Thymus (tissue), 11 donors: ENCODE results near the gene HOXD9. TPM values are rescaled to one million over a fixed set of nuclear protein-coding genes. Genes with fewer than 3 reads are reported as not detected.

Experiments used
- DNase-seq, 9 donors: peaks; one replicate each; pipeline ENCODE4 v3.0.0-alpha.2; 2013; ENCODE audit warnings: low spot score in 9 of 9, low read depth in 6 of 9, missing footprints in 1 of 9
- H3K27ac ChIP-seq, 2 donors: one replicate each; pipeline ENCODE4 v1.5.1; 2013; ENCODE audit warnings: control low read depth in 1 of 2, low read depth in 1 of 2, low read length in 1 of 2, mild to moderate bottlenecking in 1 of 2, moderate library complexity in 1 of 2
- H3K27me3 ChIP-seq, 2 donors: one replicate each; pipeline ENCODE4 v1.5.1; 2013; ENCODE audit warnings: low read length in 1 of 2; ENCODE audit not compliant: control insufficient read depth in 2 of 2, insufficient read depth in 1 of 2
- H3K36me3 ChIP-seq, 2 donors: one replicate each; pipeline ENCODE4 v1.5.1; 2013; ENCODE audit warnings: low read length in 1 of 2, mild to moderate bottlenecking in 1 of 2, moderate library complexity in 1 of 2; ENCODE audit not compliant: control insufficient read depth in 2 of 2, insufficient read depth in 2 of 2
- H3K4me1 ChIP-seq, 2 donors: one replicate each; pipeline ENCODE4 v1.5.1; 2013; ENCODE audit warnings: low read length in 2 of 2; ENCODE audit not compliant: control insufficient read depth in 2 of 2, insufficient read depth in 2 of 2
- H3K4me3 ChIP-seq, 2 donors: one replicate each; pipeline ENCODE4 v1.5.1; 2013; ENCODE audit warnings: low read length in 2 of 2, control low read depth in 1 of 2, mild to moderate bottlenecking in 1 of 2
- H3K9me3 ChIP-seq, 2 donors: one replicate each; pipeline ENCODE4 v1.5.1; 2013; ENCODE audit warnings: low read length in 1 of 2, mild to moderate bottlenecking in 1 of 2; ENCODE audit not compliant: control insufficient read depth in 2 of 2, insufficient read depth in 1 of 2
- WGBS: extraction: QIAGEN DNeasy Blood & Tissue Kit; methylation state at CpG from one replicate; pipeline ENCODE4 v1.1.7; 2013; 5-methylcytosine and 5-hydroxymethylcytosine counted together
- polyA plus RNA-seq: library from polyadenylated mRNA; stranded (reverse); fragments of 200-250 nt; gene quantifications from one replicate; pipeline ENCODE4 v1.2.3, GENCODE V29; 2013
- total RNA-seq: library from RNA; stranded (reverse); fragments of 120-200 nt; gene quantifications from one replicate; pipeline ENCODE4 v1.2.4, GENCODE V29; 2013
- donor health status: healthy.

The HOXD9 gene
- total and polyA plus RNA-seq, 2 donors = 0.14 to 1.8 TPM

DNA sequence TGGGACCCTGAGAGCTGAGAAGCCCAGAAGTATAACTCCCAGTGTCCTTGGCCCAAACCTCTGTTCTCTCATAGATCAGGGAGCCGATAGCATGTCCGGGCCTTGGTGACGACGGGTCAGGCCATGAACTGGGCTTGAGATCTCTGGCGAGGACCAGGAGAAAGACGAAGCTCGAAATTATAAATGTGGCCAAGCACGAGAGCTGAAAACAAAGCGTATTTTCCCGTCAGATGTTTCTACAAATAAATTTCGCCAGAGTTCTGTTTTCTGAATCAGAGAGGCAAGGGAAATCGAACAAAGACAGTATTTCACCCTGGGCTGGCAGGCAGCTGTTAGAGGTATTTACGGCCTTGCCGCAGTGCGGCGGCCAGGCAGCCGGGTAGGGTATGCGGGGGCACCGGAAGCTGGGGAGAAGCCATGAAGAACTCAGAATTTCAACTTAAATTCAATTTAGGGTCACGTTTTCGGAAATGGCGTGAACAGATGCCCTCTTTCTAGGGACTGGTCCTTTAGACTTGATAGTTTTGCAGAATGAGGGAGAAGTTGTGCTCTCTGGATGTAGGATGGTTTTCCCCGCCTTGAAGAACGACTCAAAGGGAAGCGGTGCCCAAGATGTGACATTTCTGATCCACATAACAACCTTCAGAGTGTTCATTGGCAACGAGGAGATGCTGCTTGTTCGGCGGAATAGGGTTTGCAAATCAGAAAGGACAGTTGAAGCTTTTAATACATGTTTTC lies 16.6 kb downstream of the HOXD9 start:
- 9% methylated on average over 28 of the region's 28 CpGs for WGBS
- DNase-seq = peak in 1 of 9 donors; percentile 34
- Histone ChIP-seq H3K4me3 (peak overlapping the region in 1 of 2 donors; percentile 18), H3K27ac (peak overlapping the region; percentile 18 to 30), H3K4me1 (peaks cover 2 to 26% of the 10 kb centered on the region in 2 donors), H3K9me3 (peaks cover 1 to 17% of the 10 kb centered on the region in 2 donors), H3K27me3 (peaks cover 89 to 99% of the 10 kb centered on the region in 2 donors), H3K36me3 (no peaks in the 10 kb centered on the region)

DNA sequence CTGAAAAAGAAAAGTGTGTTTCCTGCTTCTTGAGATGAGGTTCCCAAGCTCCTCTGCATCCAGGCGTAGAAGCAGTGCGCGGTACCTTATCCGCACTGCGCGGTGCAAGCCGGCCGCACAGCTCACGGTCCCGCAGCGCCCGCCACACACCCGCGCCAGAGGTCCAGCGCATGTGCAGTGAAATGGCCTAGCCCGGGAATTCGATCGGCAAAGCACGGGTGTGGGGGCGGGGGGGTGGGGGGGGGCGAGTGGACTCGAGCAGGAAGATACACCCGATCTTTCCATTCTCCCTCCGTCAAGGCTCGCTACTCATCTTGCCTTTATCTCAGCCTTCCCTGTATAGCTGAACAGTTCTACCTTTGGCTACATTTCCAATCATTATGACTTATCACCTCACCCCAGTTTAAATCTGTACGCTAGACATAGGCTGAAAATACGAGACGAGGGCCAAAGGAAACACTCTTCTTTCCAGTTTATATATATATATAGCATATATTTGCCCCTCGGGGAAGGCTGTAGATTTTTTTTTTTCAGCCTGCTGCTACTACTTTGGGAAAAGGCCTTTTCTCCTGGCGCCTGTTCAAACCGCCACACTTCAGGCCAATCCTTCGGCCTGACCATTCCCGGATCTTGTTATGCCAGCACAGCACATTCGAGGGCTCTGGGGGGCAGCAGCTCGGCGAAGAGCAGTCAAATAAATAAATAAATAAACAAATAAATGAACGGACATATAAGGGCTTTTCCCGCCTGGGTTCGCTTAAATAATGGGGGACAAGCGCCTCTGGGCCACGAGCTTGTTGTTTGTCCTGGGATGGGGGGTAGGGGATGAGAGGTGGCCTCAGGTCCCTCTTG lies 17.4 kb downstream of the HOXD9 start:
- no peak overlapping the region for H3K27ac ChIP-seq
- 11% methylated on average over 41 of the region's 41 CpGs for WGBS

GRCh38 chr2:176140513-176141317 lies 18.2 kb downstream of the HOXD9 start:
- H3K4me3 ChIP-seq = peak overlapping the region; percentile 36 to 43
- H3K4me1 ChIP-seq = peaks cover 2 to 26% of the 10 kb centered on the region in 2 donors
- peak; percentile 27 to 91 (median 82) for DNase-seq
- H3K9me3 ChIP-seq = peaks cover 1 to 17% of the 10 kb centered on the region in 2 donors
- 7% methylated on average over 48 of the region's 48 CpGs for WGBS
- H3K27me3 ChIP-seq = peaks cover 82 to 97% of the 10 kb centered on the region in 2 donors
- H3K27ac ChIP-seq = no peak overlapping the region
- no peaks in the 10 kb centered on the region for H3K36me3 ChIP-seq

More for the DNA sequence above, 17.4 kb downstream of the HOXD9 start:
- H3K4me3 ChIP-seq = peak overlapping the region in 1 of 2 donors; percentile 43
- H3K36me3 ChIP-seq = no peaks in the 10 kb centered on the region
- DNase-seq = no peak
- H3K4me1 ChIP-seq = peaks cover 2 to 26% of the 10 kb centered on the region in 2 donors
- H3K27me3 ChIP-seq = peaks cover 84 to 97% of the 10 kb centered on the region in 2 donors
- H3K9me3 ChIP-seq = peaks cover 1 to 17% of the 10 kb centered on the region in 2 donors

- DNase-seq = no peak
- H3K4me3 ChIP-seq = no peak overlapping the region
- no peak overlapping the region for H3K27ac ChIP-seq
- WGBS = 95% methylated on average over 2 of the region's 2 CpGs
- peaks cover 2 to 22% of the 10 kb centered on the region in 2 donors for H3K4me1 ChIP-seq
- H3K27me3 ChIP-seq = peaks cover 84 to 97% of the 10 kb centered on the region in 2 donors
- peaks cover 1 to 17% of the 10 kb centered on the region in 2 donors for H3K9me3 ChIP-seq
- no peaks in the 10 kb centered on the region for H3K36me3 ChIP-seq
These were observed 19.8 kb downstream of the HOXD9 start for GRCh38 chr2:176142281-176142680.

- Histone ChIP-seq H3K4me1 (peaks cover 2 to 7% of the 10 kb centered on the region in 2 donors), H3K27me3 (peaks cover 84 to 97% of the 10 kb centered on the region in 2 donors), H3K4me3 (no peak overlapping the region), H3K36me3 (no peaks in the 10 kb centered on the region), H3K9me3 (peaks cover 1 to 12% of the 10 kb centered on the region in 2 donors), H3K27ac (no peak overlapping the region)
- 48% methylated on average over 4 of the region's 4 CpGs for WGBS
- no peak for DNase-seq
These were observed 22.8 kb downstream of the HOXD9 start for GRCh38 chr2:176145085-176145969.

GRCh38 chr2:176146101-176146500 lies 23.6 kb downstream of the HOXD9 start:
- no peak for DNase-seq
- whole genome bisulfite sequencing = 21% methylated on average over 6 of the region's 6 CpGs

GRCh38 chr2:176146645-176147044 lies 24.1 kb downstream of the HOXD9 start:
- Histone ChIP-seq H3K27ac (no peak overlapping the region), H3K9me3 (peaks cover 0 to 15% of the 10 kb centered on the region in 2 donors), H3K4me3 (no peak overlapping the region), H3K36me3 (no peaks in the 10 kb centered on the region), H3K4me1 (no peaks in the 10 kb centered on the region), H3K27me3 (peaks cover 83 to 97% of the 10 kb centered on the region in 2 donors)
- DNase-seq = no peak

More at GRCh38 chr2:176146101-176146500, 23.6 kb downstream of the HOXD9 start:
- H3K27me3 ChIP-seq = peaks cover 83 to 97% of the 10 kb centered on the region in 2 donors
- H3K4me3 ChIP-seq = no peak overlapping the region
- peaks cover 0 to under 1% of the 10 kb centered on the region in 2 donors for H3K4me1 ChIP-seq
- H3K9me3 ChIP-seq = peaks cover 0 to 16% of the 10 kb centered on the region in 2 donors
- H3K27ac ChIP-seq = no peak overlapping the region
- H3K36me3 ChIP-seq = no peaks in the 10 kb centered on the region

GRCh38 chr2:176147210-176147799 lies 24.8 kb downstream of the HOXD9 start:
- no peak for DNase-seq
- Histone ChIP-seq H3K4me3 (no peak overlapping the region), H3K4me1 (no peaks in the 10 kb centered on the region), H3K9me3 (peaks cover 0 to 15% of the 10 kb centered on the region in 2 donors), H3K27me3 (peaks cover 86 to 97% of the 10 kb centered on the region in 2 donors), H3K36me3 (no peaks in the 10 kb centered on the region), H3K27ac (no peak overlapping the region)
- 17% methylated on average over 32 of the region's 32 CpGs for WGBS
